Heart right ventricle (tissue), 16 donors: ENCODE measurements around the gene CCNG1. TPM values are rescaled to one million over a fixed set of nuclear protein-coding genes. Genes with fewer than 3 reads are reported as not detected.

ENCODE experiments used
- ATAC-seq, 8 donors: fragments of 200-7000 bp; cut with Tn5 transposase; one replicate each; pipeline ENCODE4 v1.9.1; 2020; ENCODE audit warnings: mild to moderate bottlenecking in 8 of 8, moderate library complexity in 8 of 8, moderate number of reproducible peaks in 1 of 8
- DNase-seq, 2 donors: peaks; one replicate each; pipeline ENCODE4 v3.0.0-alpha.2; 2020
- H3K27ac ChIP-seq, 10 donors: fragments of 200-600 bp; sonication (generic) in 2 of 10; one replicate each; pipeline versions ENCODE4 v1.5.0 to v1.8.0; 2020 to 2022; ENCODE audit warnings: mild to moderate bottlenecking in 3 of 10
- H3K27me3 ChIP-seq, 7 donors: fragments of 200-600 bp; one replicate each; pipeline ENCODE4 v1.8.0; 2021 to 2022; ENCODE audit warnings: mild to moderate bottlenecking in 2 of 7
- H3K36me3 ChIP-seq, 9 donors: fragments of 200-600 bp; sonication (generic) in 1 of 9; one replicate each; pipeline versions ENCODE4 v1.5.0 to v1.8.0; 2020 to 2022; ENCODE audit warnings: mild to moderate bottlenecking in 2 of 9
- H3K4me1 ChIP-seq, 9 donors: fragments of 200-600 bp; sonication (generic) in 1 of 9; one replicate each; pipeline versions ENCODE4 v1.5.0 to v1.8.0; 2020 to 2022; ENCODE audit warnings: mild to moderate bottlenecking in 4 of 9
- H3K4me3 ChIP-seq, 10 donors: fragments of 200-600 bp; sonication (generic) in 2 of 10; one replicate each; pipeline versions ENCODE4 v1.5.0 to v1.8.0; 2020 to 2022; ENCODE audit warnings: mild to moderate bottlenecking in 7 of 10, moderate library complexity in 2 of 10
- H3K9me3 ChIP-seq, 11 donors: fragments of 200-600 bp in 10 of 11; sonication (generic) in 2 of 11; one replicate each; pipeline versions ENCODE4 v1.5.0 to v1.8.0; 2013 to 2022; ENCODE audit warnings: mild to moderate bottlenecking in 2 of 11, control low read depth in 1 of 11, moderate library complexity in 1 of 11
- WGBS, 2 donors: extraction: QIAGEN DNeasy Blood & Tissue Kit; methylation state at CpG; one replicate each; pipeline ENCODE4 v1.1.7; 2013; ENCODE audit warnings: inconsistent platforms in 1 of 2; 5-methylcytosine and 5-hydroxymethylcytosine counted together
- intact Hi-C, 10 donors: fragments of 100-400 bp; cut with DNase I; formaldehyde crosslinking; loops; one replicate each; pipeline versions ENCODE4 v1.11.1 to v1.14.2; 2022
- polyA plus RNA-seq, 2 donors: library from polyadenylated mRNA; stranded (reverse); fragments of 200-250 nt; gene quantifications; one replicate each; pipeline ENCODE4 v1.2.3, GENCODE V29; 2013
- total RNA-seq, 10 donors: library from RNA; stranded (reverse); fragmentation: NEBNext Ultra II Directional in 3 of 10; extraction: Animal tissue kit (Norgen Biotek cat#: 25700) in 3 of 10; gene quantifications; one replicate each; pipeline versions ENCODE4 v1.2.1 to v1.2.4, GENCODE V29; 2021 to 2023
- TF ChIP-seq, protein P1 (sequence below), 9 donors: fragments of 200-600 bp; sonication (generic) in 2 of 9; IDR thresholded peaks; one replicate each; pipeline versions ENCODE4 v1.5.0 to v1.8.0; 2021 to 2022; ENCODE audit warnings: antibody characterized with exemption in 9 of 9, mild to moderate bottlenecking in 5 of 9, moderate library complexity in 1 of 9
- donor health status: Arrhythmogenic right ventricular cardiomyopathy.
- donor health status: ischemic (EF 13 %, LVEDD 7.1; RV severe dilation, severe dysfunction).
- donor health status: healthy with polysubstance abuse.
- donor health status: DM: no; HTN: yes; CAD: no.
- donor health status: DM: no; HTN: no; CAD: no.
- donor health status: ischemic (EF 25% LVEDD 6.9; RV normal size, moderate dysfunction).
- donor health status: ischemic (EF 25% LVEDD 5.7; RV mildly dilated, moderate dysfunction).
- donor health status: healthy.
- donor health status: DM: yes; HTN: yes; CAD: no.
- donor health status: Ischemic cardiomyopathy.
- donor health status: ischemic (EF 35%, LVEDD 5.7; RV mildly dilated, moderate dysfunction).
- donor health status: nonischemic (EF 11% LVEDD 7.7; RV severe dilation, severe dysfunction).
- donor health status: DM: yes; HTN: yes; CAD: no.
- donor health status: PGD.
- donor health status: ischemic (EF 29% LVEDD 5.4; RV normal size, mild dysfunction).
- donor health status: nonischemic (EF 23%, LVEDD 6.1; RV moderate dilation, normal function).

Gene CCNG1
- total and polyA plus RNA-seq, 12 donors: 37.0 to 137 (median 66.1) TPM

DNA sequence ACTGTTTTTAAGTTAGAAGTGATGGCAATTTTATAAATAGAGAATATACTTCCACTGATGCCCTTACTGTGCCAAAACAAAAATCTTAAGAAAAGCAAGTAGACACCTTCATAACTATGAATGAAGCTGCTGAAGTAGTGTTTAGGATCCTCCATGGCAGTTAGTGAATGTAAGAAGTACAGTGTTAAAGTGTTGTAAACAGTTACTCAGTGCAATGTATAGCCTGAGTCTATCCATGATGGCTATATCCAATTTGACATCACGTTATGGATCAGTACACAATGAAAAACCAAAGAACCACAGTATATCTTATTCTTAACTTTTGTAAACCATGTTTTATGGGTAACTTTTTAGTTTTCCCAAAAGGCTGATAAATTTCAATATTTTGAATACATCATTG, 7.1 kb downstream of the CCNG1 start:
- Histone ChIP-seq H3K27ac (no peak overlapping the region), H3K9me3 (no peaks in the 10 kb centered on the region), H3K4me1 (peaks cover 5 to 23% (median 11%) of the 10 kb centered on the region in 9 donors), H3K36me3 (peaks cover 0 to 100% (median 46%) of the 10 kb centered on the region in 9 donors), H3K4me3 (no peak overlapping the region), H3K27me3 (no peaks in the 10 kb centered on the region)
- TF ChIP-seq, protein P1, sequence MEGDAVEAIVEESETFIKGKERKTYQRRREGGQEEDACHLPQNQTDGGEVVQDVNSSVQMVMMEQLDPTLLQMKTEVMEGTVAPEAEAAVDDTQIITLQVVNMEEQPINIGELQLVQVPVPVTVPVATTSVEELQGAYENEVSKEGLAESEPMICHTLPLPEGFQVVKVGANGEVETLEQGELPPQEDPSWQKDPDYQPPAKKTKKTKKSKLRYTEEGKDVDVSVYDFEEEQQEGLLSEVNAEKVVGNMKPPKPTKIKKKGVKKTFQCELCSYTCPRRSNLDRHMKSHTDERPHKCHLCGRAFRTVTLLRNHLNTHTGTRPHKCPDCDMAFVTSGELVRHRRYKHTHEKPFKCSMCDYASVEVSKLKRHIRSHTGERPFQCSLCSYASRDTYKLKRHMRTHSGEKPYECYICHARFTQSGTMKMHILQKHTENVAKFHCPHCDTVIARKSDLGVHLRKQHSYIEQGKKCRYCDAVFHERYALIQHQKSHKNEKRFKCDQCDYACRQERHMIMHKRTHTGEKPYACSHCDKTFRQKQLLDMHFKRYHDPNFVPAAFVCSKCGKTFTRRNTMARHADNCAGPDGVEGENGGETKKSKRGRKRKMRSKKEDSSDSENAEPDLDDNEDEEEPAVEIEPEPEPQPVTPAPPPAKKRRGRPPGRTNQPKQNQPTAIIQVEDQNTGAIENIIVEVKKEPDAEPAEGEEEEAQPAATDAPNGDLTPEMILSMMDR (IDR thresholded peaks at IDR 0.05): no peak
- DNase-seq (no peak), ATAC-seq (no peak)
- intact Hi-C loops: no loop called here
- WGBS, 2 donors: 88 to 92% methylated on average over 1 of the region's 1 CpG

DNA sequence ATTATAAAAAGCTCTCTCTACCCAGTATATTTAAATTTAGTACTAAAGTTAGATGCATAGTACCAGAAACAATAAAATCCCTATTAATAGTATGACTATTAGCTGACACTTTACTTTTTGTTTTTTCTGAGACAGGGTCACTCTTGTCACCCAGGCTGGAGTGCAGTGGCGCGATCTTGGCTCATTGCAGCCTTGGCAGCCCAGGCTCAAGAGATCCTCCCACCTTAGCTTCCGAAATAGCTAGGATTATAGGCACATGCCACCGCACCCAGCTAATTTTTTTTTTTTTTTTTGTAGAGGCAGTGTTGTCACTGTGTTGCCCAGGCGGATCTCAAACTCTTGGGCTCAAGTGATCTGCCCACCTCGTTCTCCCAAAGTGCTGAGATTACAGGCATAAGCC, 8.0 kb downstream of the CCNG1 start:
- peak in 7 of 8 donors; percentile 42 to 79 (median 62) for ATAC-seq
- WGBS, 2 donors: 52 to 64% methylated on average over 6 of the region's 6 CpGs
- Histone ChIP-seq H3K4me3 (no peak overlapping the region), H3K4me1 (peaks cover 0 to 15% (median 4%) of the 10 kb centered on the region in 9 donors), H3K27me3 (no peaks in the 10 kb centered on the region), H3K27ac (no peak overlapping the region), H3K9me3 (no peaks in the 10 kb centered on the region), H3K36me3 (peaks cover 0 to 100% (median 46%) of the 10 kb centered on the region in 9 donors)
- intact Hi-C loops: no loop called here
- TF ChIP-seq, protein P1 (IDR thresholded peaks at IDR 0.05): no peak
- no peak for DNase-seq

DNA sequence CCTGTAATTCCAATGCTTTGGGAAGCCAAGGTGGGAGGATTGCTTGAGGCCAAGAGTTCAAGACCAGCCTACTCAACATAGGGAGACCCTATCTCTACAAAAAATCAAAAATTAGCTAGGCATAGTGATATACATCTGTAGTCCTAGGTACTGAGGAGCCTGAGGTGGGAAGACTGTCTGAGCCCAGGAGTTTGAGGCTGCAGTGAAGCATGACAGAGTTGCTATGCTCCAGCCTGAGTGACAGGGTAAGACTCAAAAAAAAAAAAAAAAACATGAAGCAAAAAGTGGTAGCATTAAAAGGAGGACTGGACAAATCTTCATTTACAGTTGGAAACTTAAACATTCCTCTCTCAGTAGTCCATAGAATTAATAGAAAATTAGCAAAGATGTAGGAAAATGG, 9.8 kb downstream of the CCNG1 start:
- Histone ChIP-seq H3K4me1 (peaks cover 0 to 10% (median 0%) of the 10 kb centered on the region in 9 donors), H3K9me3 (no peaks in the 10 kb centered on the region), H3K36me3 (peaks cover 0 to 100% (median 35%) of the 10 kb centered on the region in 9 donors), H3K27me3 (no peaks in the 10 kb centered on the region), H3K4me3 (no peak overlapping the region), H3K27ac (no peak overlapping the region)
- ATAC-seq (no peak), DNase-seq (no peak)
- TF ChIP-seq, protein P1 (IDR thresholded peaks at IDR 0.05): no peak
- intact Hi-C loops: no loop called here

DNA sequence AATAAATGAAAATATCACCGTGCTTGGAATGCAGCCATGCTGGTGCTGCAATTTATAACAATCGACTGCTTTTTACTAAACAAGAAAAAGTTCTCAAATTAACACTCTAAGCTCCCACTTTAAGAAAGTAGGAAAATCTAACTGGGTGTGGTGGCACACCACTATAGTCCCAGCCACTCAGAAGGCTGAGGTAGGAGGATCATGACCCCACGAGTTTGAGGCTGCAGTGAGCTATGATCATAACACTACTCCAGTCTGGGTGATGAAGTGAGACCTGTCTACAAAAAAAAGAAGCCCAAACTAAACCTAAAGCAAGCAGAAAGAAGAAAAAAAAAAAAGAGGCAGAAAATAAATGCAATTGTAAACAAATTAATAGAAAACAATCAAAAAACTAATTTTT, 10.5 kb downstream of the CCNG1 start:
- Histone ChIP-seq H3K36me3 (peaks cover 0 to 100% (median 28%) of the 10 kb centered on the region in 9 donors), H3K27ac (no peak overlapping the region), H3K4me3 (no peak overlapping the region), H3K27me3 (no peaks in the 10 kb centered on the region), H3K9me3 (no peaks in the 10 kb centered on the region), H3K4me1 (peaks cover 0 to 10% (median 0%) of the 10 kb centered on the region in 9 donors)
- intact Hi-C loops: no loop called here
- 91 to 93% methylated on average over 3 of the region's 3 CpGs for WGBS, 2 donors
- TF ChIP-seq, protein P1 (IDR thresholded peaks at IDR 0.05): no peak
- DNase-seq (no peak), ATAC-seq (no peak)
